ENCODE results near the gene RIC3. TPM values are rescaled to one million over a fixed set of nuclear protein-coding genes. Genes with fewer than 3 reads are reported as not detected.

Gene RIC3
- total RNA-seq, 1 experiment from 2014 or later, result 23.7 TPM

DNA sequence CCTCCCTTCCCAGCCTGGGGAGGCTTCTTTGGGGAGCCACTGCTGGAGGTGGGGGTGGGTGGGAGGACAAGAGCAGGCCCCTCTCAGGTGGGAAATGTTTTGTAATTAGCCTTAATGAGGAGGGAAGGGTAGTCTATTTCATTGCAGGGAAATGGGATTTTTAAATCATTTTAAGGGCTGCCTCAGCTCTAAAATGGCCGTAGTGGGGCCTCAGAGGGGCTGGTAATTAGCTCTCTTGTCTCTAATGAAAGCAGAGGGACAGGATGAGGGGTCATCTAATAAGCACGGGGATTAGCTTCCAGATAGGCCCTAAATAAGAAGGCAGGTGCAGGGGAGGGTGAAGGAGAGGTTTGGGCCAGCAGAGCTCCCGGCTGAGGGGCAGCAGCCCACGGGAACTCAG, 48.3 kb upstream of the RIC3 start:
- H3K14ac ChIP-seq (ENCODE audit: insufficient read depth, low read length), result no peak overlapping the region
- H3K9ac ChIP-seq (ENCODE audit: extremely low read depth, insufficient read length, low read length), result no peak overlapping the region
- H3K56ac ChIP-seq (ENCODE audit: insufficient read length, low read depth, low read length), result no peak overlapping the region
- no peak overlapping the region for H3K18ac ChIP-seq (ENCODE audit: insufficient read length, low read depth, low read length)
- Mint-ChIP-seq H3K27ac (no peak overlapping the region), H3K27me3 (ENCODE audit: low read depth) (peaks cover 9% of the 10 kb centered on the region), H3K4me3 (no peak overlapping the region), H3K36me3 (ENCODE audit: insufficient read depth in 1 of 3, low read depth in 3 of 3) (no peaks in the 10 kb centered on the region), H3K9me3 (no peaks in the 10 kb centered on the region), H3K4me1 (peaks cover 4 to 14% of the 10 kb centered on the region in 2 experiments; a peak in 2 of 4 replicates)
- no peak overlapping the region for H3T11ph ChIP-seq (ENCODE audit: low read length)
- H3K23me2 ChIP-seq (ENCODE audit: insufficient read length, low read depth, low read length, poor library complexity, severe bottlenecking), result no peaks in the 10 kb centered on the region
- H2BK15ac ChIP-seq (ENCODE audit: low read depth, low read length), result no peak overlapping the region
- TF ChIP-seq CTCF (conservative IDR thresholded peaks at IDR 0.05), result no peak
- H2AK5ac ChIP-seq (ENCODE audit: insufficient read length, low read length), result no peak overlapping the region
- no peak overlapping the region for H2AFZ ChIP-seq (ENCODE audit: low read length)
- no peaks in the 10 kb centered on the region for H3K79me1 ChIP-seq (ENCODE audit: insufficient read depth, low read depth, low read length, poor library complexity, severe bottlenecking)
- H4K91ac ChIP-seq (ENCODE audit: insufficient read length, low read depth, low read length), result no peak overlapping the region
- H3K23ac ChIP-seq (ENCODE audit: insufficient read length, low read depth, low read length), result no peak overlapping the region
- H2BK12ac ChIP-seq (ENCODE audit: insufficient read length, low read depth, low read length), result no peak overlapping the region
- H2BK5ac ChIP-seq (ENCODE audit: insufficient read length, low read length), result no peak overlapping the region
- no peaks in the 10 kb centered on the region for H3K79me2 ChIP-seq (ENCODE audit: insufficient read depth, low read length)
- DNase-seq, result no peak
- H3K27ac ChIP-seq (ENCODE audit: insufficient read length, low read depth, low read length), result no peak overlapping the region
- H4K5ac ChIP-seq (ENCODE audit: insufficient read length, low read depth, low read length), result no peak overlapping the region
- H3K27me3 ChIP-seq (ENCODE audit: insufficient read depth, low read length), result no peaks in the 10 kb centered on the region
- no peaks in the 10 kb centered on the region for H3K4me1 ChIP-seq (ENCODE audit: insufficient read depth, low read length)
- no peak overlapping the region for H3K4ac ChIP-seq (ENCODE audit: low read depth, low read length)
- no peaks in the 10 kb centered on the region for H3K9me3 ChIP-seq (ENCODE audit: control insufficient read depth, low read depth, low read length)
- H3K4me2 ChIP-seq (ENCODE audit: insufficient read depth, insufficient read length, low read length), result no peak overlapping the region
- whole genome bisulfite sequencing (ENCODE audit: extremely low coverage, insufficient read length, low lambda C conversion rate), result no CpG with 5 or more reads among the region's 4 CpGs
- no peak overlapping the region for H4K8ac ChIP-seq (replicated peaks; ENCODE audit: insufficient read length, low read depth, low read length)
- no peak overlapping the region for H2BK20ac ChIP-seq (ENCODE audit: low read depth, low read length, poor library complexity, severe bottlenecking)
- no peaks in the 10 kb centered on the region for H4K20me1 ChIP-seq (ENCODE audit: control insufficient read depth, insufficient read depth, insufficient read length)
- no peak overlapping the region for H2BK120ac ChIP-seq (ENCODE audit: low read depth, low read length, poor library complexity, severe bottlenecking)

Data from H9 (cell line).